HG03097 (cell line): ENCODE results near the gene MSX1.

Source experiments
- ATAC-seq: cut with Tn5 transposase; IDR thresholded peaks from one replicate; pipeline ENCODE4 v1.9.1; 2021; ENCODE audit not compliant: unreplicated experiment, low FRiP score

The MSX1 gene

GRCh38 chr4:4856071-4857000, 3.1 kb upstream of the MSX1 start:
- ATAC-seq = no peak

GRCh38 chr4:4857001-4857808, 2.3 kb upstream of the MSX1 start:
- no peak for ATAC-seq

GRCh38 chr4:4857809-4858508, 1.5 kb upstream of the MSX1 start:
- ATAC-seq = no peak

DNA sequence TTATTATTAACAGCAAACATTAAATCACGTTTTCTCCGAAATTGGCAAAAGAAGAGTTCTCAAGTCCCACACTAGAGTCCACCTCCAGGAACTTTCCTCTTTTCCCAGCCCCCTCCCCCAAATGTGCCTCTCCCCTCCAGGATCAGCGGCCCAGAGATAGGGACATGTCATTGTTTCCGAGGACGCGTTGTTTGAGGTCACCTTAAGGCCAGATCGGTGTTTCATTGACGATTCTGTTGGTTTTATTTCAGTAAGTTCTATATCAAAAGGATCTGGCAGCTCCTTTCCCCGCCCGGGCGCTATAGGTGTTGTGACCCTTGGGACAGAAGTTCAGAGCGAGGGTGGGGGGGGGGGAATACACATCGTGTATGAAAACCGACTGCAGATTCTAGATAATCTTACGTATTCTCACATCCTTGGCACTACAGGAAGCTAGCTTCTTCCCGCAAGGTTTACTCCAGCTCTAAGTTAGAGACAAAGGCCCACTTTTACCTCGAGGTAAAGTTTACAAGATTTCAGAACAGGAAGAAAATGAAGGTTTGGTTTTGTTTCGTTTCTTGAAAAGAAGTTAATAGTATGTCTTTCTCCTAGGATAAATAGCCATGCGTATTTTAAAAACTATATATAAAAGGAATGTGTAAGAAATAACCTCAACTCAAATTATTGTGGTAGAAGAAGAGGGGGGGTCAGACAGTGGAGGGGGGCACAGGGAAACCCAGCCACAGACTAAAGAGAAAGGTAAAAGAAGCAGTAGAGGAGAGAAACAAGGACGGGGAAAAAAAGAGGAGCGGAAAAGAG, 739 bp upstream of the MSX1 start:
- no peak for ATAC-seq

DNA sequence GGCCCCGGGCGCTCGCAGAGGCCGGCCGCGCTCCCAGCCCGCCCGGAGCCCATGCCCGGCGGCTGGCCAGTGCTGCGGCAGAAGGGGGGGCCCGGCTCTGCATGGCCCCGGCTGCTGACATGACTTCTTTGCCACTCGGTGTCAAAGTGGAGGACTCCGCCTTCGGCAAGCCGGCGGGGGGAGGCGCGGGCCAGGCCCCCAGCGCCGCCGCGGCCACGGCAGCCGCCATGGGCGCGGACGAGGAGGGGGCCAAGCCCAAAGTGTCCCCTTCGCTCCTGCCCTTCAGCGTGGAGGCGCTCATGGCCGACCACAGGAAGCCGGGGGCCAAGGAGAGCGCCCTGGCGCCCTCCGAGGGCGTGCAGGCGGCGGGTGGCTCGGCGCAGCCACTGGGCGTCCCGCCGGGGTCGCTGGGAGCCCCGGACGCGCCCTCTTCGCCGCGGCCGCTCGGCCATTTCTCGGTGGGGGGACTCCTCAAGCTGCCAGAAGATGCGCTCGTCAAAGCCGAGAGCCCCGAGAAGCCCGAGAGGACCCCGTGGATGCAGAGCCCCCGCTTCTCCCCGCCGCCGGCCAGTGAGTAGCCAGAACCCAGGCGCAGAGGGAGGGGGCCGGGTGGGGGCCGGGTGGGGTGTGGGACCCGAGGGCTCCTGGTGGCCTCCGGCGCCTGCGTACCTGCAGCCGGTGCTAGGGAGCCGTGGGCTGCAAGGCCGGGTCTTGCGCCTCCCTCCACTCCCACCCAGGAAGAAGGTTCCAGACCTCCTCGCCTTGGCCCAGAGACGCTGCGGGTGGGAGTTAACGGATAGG, 534 bp downstream of the MSX1 start:
- peak; percentile 19 for ATAC-seq

- no peak for ATAC-seq
Observed at GRCh38 chr4:4860600-4861389, 1.3 kb downstream of the MSX1 start.

- ATAC-seq = no peak
Observed at GRCh38 chr4:4861390-4862018, 2.0 kb downstream of the MSX1 start.

DNA sequence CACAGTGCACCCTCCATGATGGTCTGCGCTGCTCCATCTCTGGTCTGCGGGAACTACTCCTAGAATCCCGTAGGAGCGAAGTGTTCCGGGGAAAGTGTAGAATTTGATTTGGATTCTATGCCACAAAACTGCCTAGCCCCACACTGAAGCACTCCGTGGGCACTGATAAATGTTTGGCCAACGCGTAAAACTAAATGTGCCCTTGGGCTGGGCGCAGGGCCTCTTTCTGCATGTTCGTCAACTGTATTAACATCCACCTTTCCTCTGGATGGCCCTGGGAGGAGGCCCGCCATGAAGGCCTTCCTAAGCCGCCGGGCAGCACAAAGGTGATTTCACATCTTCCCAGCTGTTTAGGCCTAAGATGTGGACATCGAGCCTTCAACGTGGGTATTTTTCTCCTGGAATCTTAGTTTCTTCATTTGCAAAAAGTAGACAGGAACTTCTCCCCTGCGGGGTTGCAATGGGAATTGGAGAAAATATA, 2.6 kb downstream of the MSX1 start:
- no peak for ATAC-seq

DNA sequence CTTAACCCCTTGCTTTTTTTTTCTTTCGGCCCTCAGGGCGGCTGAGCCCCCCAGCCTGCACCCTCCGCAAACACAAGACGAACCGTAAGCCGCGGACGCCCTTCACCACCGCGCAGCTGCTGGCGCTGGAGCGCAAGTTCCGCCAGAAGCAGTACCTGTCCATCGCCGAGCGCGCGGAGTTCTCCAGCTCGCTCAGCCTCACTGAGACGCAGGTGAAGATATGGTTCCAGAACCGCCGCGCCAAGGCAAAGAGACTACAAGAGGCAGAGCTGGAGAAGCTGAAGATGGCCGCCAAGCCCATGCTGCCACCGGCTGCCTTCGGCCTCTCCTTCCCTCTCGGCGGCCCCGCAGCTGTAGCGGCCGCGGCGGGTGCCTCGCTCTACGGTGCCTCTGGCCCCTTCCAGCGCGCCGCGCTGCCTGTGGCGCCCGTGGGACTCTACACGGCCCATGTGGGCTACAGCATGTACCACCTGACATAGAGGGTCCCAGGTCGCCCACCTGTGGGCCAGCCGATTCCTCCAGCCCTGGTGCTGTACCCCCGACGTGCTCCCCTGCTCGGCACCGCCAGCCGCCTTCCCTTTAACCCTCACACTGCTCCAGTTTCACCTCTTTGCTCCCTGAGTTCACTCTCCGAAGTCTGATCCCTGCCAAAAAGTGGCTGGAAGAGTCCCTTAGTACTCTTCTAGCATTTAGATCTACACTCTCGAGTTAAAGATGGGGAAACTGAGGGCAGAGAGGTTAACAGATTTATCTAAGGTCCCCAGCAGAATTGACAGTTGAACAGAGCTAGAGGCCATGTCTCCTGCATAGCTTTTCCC, 3.4 kb downstream of the MSX1 start:
- no peak for ATAC-seq

DNA sequence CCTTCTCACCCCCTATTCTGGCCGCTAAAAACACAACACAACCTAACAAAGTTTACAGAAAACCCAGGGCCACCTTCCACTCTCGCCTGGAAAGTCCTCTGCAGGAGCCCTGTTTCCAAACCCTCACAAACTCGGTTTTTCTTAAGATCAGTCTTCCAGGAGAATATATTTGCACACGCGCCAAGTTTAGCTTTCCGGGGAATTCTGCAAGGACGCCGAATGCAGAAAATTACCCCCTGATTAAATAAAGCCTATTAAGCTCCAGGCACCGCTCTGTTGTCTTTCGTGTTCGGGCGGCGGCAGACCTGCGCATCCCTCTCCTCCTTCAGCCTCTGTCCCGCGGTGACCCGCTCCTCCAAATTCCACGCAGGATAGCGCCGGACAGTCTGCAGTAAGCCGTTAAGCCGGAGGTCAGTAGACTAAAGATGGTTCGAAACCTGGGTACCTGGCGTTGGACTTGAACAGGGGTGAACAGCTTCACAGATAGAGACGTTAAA, 5.0 kb downstream of the MSX1 start:
- no peak for ATAC-seq

- no peak for ATAC-seq
Observed at GRCh38 chr4:4864940-4865704, 5.7 kb downstream of the MSX1 start.

DNA sequence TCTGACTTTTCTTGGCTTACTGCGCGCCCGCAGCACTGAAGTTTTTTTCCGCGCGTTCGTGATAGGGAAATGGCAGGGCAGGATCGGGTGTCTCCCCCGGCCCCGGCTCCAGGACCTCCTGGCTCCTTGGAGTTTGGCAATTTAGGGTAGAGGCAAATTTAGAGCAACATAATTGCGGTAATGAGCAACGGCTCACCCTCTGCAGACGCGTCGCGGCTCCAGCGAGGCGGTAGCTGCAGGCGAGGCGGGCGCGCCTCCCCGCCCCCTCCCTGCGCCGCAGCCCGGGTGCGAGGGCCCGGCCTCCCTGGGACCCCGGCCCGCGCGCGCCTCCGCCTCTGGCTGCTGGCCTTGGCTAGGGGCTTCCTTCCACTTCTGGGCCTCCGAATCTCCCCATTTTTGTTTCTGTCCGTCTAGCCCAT, 6.2 kb downstream of the MSX1 start:
- ATAC-seq = no peak

DNA sequence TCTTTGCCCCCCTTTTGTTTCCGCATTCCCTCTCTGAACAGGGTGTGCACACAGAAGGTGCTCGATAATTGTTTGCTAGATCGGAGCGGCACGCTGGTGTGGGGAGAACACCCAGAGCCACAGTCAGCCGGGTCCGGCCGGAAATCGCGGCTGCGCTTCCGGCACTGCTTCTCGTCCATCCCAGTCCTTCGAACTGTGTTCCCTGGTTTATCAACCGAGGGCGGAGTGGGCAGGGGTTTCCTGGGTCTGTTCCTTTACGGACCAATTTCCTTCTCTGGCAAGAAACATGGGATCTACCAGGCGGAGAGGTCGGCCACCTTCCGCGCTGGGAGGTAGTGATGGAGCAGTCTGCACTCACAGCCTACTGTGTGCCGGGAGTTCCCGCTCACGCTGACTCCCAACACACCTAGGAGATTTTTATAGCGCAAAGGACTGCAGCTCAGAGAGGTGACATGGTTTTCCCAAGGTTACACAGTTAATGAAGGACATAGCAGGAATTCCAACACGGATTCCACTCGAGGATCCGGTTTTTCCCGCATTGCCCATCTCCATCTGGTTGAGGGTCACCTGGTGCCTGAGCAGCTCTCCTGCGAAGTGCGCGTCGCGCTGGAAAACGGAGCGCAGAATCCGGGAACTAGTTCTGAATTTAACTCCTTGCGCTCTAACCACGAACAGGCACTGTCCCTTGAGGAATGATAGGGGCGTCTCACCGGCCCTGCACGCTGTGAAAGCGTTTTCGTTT, 6.8 kb downstream of the MSX1 start:
- no peak for ATAC-seq

DNA sequence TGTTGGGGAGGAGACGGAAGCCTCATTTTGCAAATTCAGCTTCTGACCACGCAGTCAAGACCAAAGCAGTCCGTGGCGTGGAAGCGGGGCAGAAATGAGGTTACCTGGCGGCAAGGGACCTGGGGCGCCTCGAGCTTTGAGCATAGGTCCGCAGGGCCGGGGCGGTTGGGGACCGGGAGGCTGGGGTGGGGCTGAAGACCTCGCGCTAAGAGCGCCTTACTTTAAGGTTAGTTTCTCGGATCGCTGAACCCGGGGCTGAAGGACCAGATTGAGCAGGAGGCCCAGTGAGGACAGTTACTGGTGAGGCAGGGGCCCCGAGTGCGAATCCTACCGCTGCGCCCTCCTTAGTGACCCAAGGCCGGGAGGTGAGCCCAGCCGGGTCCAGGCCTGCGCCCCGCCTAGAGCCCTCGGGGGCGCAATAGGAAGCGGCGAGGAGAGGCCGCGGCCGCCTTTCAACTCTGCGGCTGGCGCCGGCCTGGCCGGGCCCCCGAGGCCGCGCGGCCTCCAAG, 7.5 kb downstream of the MSX1 start:
- no peak for ATAC-seq

DNA sequence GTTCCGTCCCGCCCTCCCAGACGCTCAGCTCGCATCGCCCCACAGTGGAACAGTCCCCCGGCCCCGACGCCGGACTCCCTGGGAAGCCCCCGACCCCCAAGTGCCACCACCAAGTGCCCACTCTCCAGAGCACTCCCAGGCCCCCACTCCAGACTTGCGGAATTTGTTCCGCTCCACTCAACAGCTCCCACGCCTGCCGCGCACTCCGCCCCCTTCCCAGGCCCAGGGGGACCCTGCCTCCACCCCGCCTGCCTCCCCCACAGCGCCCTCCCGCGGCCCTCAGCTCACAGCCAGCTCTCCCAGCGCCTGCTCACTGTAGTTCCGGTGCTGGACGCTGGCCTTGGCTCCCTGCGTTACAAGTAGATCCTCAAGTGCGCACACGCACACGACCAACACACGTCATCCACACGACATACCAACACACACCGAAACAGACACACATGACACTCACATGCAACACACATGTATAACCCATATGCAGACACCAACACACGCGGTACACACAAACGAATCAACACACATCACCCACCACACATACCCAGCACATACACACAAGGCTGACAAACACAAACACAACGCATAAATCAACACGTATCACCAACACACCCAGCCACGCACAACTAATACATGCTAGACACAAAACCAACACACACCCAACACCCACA, 8.0 kb downstream of the MSX1 start:
- ATAC-seq = no peak
